Activated CD8-positive, alpha-beta T cell treated with anti-CD3 and anti-CD28 coated beads, Interleukin-2, amount 10 ng/mL, durations not matched to agents 7 days and 5 days (primary cell): ENCODE results near the gene AWAT1. TPM values are rescaled to one million over a fixed set of nuclear protein-coding genes. Genes with fewer than 3 reads are reported as not detected.
"Not testable (repeated sequence)": the region's sequence is repeated elsewhere in the genome, so short reads cannot be mapped to it uniquely, and the experiment has no call there.

Source experiments
- ATAC-seq: fragments of 150-1000 bp; cut with Tn5 transposase; one replicate; pipeline ENCODE4 v1.10.0; 2021; ENCODE audit warnings: moderate library complexity
- CTCF ChIA-PET: fragments of 350-600 bp; sonication (Branson Sonifier 250); formaldehyde crosslinking; loops from one replicate; lab custom pipeline; 2021; ENCODE audit warnings: antibody characterized with exemption; lab: Charles Lee
- POLR2A ChIA-PET: fragments of 350-600 bp; sonication (Branson Sonifier 250); formaldehyde crosslinking; loops from one replicate; lab custom pipeline; 2021; ENCODE audit warnings: antibody characterized with exemption; lab: Charles Lee
- DNase-seq: peaks from one replicate; pipeline ENCODE4 v3.0.0-alpha.2; 2020
- H3K27ac Mint-ChIP-seq: one replicate; pipeline ENCODE4 v1.8.0; 2021; ENCODE audit warnings: mild to moderate bottlenecking, mixed read lengths
- H3K27me3 Mint-ChIP-seq: one replicate; pipeline ENCODE4 v1.8.0; 2021; ENCODE audit warnings: low read depth, mixed read lengths
- H3K36me3 Mint-ChIP-seq: one replicate; pipeline ENCODE4 v1.8.0; 2021; ENCODE audit warnings: low read depth, mixed read lengths
- H3K4me1 Mint-ChIP-seq: one replicate; pipeline ENCODE4 v1.8.0; 2021; ENCODE audit warnings: low read depth, mixed read lengths
- H3K4me3 Mint-ChIP-seq: one replicate; pipeline ENCODE4 v1.8.0; 2021; ENCODE audit warnings: mild to moderate bottlenecking, mixed read lengths
- H3K9me3 Mint-ChIP-seq: one replicate; pipeline ENCODE4 v1.8.0; 2022; ENCODE audit warnings: mixed read lengths; ENCODE audit not compliant: insufficient read depth
- total RNA-seq, 2 experiments: library from RNA; stranded (reverse); gene quantifications; one replicate each; pipeline ENCODE4 v1.2.3, GENCODE V29; 2021

The AWAT1 gene
- total RNA-seq, 2 experiments from 2014 or later, result not detected

DNA sequence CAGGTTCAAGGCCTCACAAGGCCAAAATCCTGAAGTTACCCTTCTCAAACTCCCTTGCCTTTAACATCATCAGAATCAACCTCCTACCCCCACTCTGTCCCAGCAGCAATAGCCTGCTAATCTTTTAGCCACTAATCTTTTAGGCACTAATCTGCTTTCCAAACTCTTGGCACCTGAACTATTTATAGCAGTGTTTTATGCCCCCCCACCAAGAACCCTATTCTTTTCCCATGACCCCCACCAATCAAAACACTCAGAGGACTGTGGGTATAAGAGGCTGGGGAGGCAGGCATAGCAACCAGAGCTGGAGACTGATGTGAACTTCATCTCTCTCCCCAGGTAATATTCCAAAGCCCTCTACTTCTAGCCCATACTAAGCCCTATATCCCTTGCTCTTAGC, 33.6 kb downstream of the AWAT1 start, which contains the start of gene ARR3:
ARR3 (plus strand) TSS at position 301 of the 400 bp plus-strand sequence. CDS start 1,052 bp downstream, outside the sequence.
- Mint-ChIP-seq H3K4me1 (no peaks in the 10 kb centered on the region), H3K27me3 (peaks cover 2% of the 10 kb centered on the region), H3K4me3 (no peak within 1 kb of the TSS), H3K36me3 (no peaks in the 10 kb centered on the region), H3K27ac (no peak within 1 kb of the TSS), H3K9me3 (no peaks in the 10 kb centered on the region)
- ATAC-seq (no peak), DNase-seq (no peak)
- ChIA-PET POLR2A (no interaction called here), CTCF (no interaction called here)

DNA sequence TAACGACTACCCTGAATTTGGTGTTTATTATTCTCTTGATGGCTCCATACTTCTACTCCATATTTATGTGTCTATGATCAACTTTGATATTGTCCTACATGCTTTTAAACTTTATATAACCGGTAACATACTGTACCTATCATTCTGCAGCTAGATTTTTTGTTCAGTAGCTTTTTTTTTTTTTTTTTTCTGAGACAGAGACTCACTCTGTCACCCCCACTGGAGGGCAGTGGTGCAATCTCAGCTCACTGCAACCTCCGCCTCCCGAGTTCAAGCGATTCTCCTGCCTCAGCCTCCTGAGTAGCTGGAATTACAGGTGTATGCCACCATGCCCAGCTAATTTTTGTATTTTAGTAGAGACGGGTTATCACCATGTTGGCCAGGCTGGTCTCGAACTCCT, 39.6 kb downstream of the AWAT1 start:
- POLR2A ChIA-PET, H3K4me3 Mint-ChIP-seq, ATAC-seq, H3K27ac Mint-ChIP-seq, DNase-seq, H3K4me1 Mint-ChIP-seq, H3K9me3 Mint-ChIP-seq, H3K36me3 Mint-ChIP-seq, CTCF ChIA-PET, H3K27me3 Mint-ChIP-seq: not testable (repeated sequence)

DNA sequence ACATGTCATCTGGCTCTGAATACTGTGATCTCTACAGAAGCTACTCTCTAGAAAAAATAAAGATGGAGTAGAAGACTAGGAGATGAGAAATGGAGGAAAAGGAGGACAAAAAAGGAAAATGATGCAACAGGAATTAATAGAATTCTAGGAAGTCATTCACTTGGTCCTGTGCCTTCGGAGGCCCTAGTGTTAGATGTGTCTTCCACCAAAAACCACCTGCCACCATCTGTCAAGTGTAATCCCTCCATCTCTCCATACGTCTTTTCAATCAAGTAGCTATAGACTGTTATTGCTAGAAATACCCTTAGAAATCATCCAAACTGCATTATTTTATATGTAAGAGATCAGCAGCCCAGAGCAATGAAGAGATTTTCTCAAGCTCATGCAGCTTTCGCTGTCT, 44.6 kb downstream of the AWAT1 start:
- Mint-ChIP-seq H3K27me3 (no peaks in the 10 kb centered on the region), H3K36me3 (no peaks in the 10 kb centered on the region), H3K27ac (no peak overlapping the region), H3K4me1 (no peaks in the 10 kb centered on the region), H3K9me3 (no peaks in the 10 kb centered on the region), H3K4me3 (no peak overlapping the region)
- ATAC-seq, result no peak
- ChIA-PET POLR2A (no interaction called here), CTCF (no interaction called here)
- DNase-seq, result no peak

DNA sequence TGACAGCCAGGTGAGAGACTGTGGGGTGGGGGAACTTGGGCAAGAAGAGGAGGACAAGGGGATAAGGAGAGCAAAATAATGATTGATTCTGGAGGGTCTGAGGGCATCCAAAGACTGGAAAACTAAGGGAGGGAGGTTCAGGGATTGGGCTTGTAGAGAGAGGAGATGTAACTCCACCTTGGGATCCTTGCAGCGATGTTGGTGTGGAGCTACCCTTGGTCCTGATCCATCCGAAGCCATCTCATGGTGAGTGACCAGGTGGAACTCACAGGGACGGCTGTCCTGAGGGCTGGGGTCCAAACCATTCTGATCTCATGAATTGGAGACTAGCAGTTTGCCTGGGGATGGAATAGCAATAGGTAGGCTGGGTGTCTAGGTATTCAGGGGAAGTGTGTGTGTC, 46.1 kb downstream of the AWAT1 start:
- DNase-seq (no peak), ATAC-seq (no peak)
- Mint-ChIP-seq H3K9me3 (no peaks in the 10 kb centered on the region), H3K4me3 (no peak overlapping the region), H3K36me3 (peaks cover 2% of the 10 kb centered on the region), H3K27ac (no peak overlapping the region), H3K4me1 (no peaks in the 10 kb centered on the region), H3K27me3 (no peaks in the 10 kb centered on the region)
- ChIA-PET CTCF (no interaction called here), POLR2A (no interaction called here)

DNA sequence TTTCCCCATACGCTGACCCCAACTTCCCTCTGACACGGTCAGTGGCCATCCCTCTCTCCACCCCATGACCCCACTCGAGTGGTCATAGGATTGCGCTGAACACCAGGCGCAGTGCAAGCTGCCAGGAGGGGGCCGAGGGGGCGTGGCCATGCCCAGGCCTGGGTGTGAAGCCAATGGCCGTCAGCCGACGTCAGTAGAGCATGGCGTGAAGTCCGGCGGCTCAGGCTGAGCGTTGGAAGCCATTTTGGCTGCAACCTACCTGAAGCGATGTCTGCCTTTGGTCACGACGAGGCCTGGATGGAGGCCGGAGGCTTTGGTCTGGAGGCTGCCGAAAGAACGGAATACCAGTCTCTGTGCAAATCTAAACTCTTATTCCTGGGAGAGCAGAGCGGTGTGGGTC, 47.5 kb downstream of the AWAT1 start, which contains the start of gene RAB41:
RAB41 (plus strand) TSS at position 222 of the 400 bp plus-strand sequence; CDS start at position 268, 46 bp downstream.
- no peaks in the 10 kb centered on the region for H3K9me3 Mint-ChIP-seq
- ChIA-PET POLR2A (no interaction called here), CTCF (no interaction called here)
- DNase-seq (no peak), ATAC-seq (no peak)
- no peak within 1 kb of the TSS for H3K27ac Mint-ChIP-seq
- peaks cover 13% of the 10 kb centered on the region for H3K36me3 Mint-ChIP-seq
- no peak within 1 kb of the TSS for H3K4me3 Mint-ChIP-seq
- H3K27me3 Mint-ChIP-seq, result no peaks in the 10 kb centered on the region
- H3K4me1 Mint-ChIP-seq, result no peaks in the 10 kb centered on the region

DNA sequence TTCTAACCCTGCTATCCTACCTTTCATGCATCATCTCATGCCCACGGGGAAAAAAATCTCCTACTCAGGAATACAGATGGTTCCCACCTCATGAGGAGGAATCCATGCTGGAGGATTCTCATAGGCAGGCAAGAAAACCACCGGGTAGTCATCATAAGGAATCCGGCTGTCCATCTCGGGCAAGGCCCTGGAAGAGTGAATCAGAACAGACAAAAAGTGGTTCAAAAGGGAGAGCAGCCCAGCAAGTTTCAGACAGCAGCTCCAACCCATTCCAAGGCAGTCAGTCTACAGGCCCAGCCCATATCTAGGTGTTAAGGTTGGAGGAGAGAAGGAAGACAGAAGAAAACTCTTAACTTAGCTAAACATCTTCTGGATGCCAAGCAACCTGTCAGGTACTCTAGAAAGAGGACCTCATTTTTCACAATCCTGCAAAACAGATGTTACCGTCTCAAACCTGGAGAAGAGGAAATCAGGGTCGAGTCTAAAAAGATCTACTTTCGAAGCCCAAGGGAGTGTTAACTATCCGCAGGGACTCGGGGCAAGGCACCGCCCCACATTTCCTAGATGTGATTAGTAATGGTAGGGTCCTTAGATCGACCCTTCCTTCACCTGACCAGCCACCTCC, 54.8 kb downstream of the AWAT1 start:
- H3K27me3 Mint-ChIP-seq, result no peaks in the 10 kb centered on the region
- H3K27ac Mint-ChIP-seq, result peak overlapping the region; percentile 94
- H3K4me3 Mint-ChIP-seq, result peak overlapping the region; percentile 94
- ChIA-PET POLR2A (interaction anchor here (0.7 to 2.1 kb wide), 5 partner anchors 10 to 893 kb away, joined by 3 to 7 read pairs (median 4); partner anchors contain the start of gene IGBP1), CTCF (no interaction called here)
- ATAC-seq, result no peak
- DNase-seq, result no peak
- peaks cover 30% of the 10 kb centered on the region for H3K4me1 Mint-ChIP-seq
- no peaks in the 10 kb centered on the region for H3K9me3 Mint-ChIP-seq
- peaks cover 45% of the 10 kb centered on the region for H3K36me3 Mint-ChIP-seq

Other genes with a start within 250 kb of the AWAT1 start
- not detected for gene AWAT2, start 184.7 kb upstream of the AWAT1 start, total RNA-seq
- not detected for gene OTUD6A, start 172.2 kb upstream of the AWAT1 start, total RNA-seq
- gene IGBP1, start 101.2 kb upstream of the AWAT1 start, total RNA-seq, result 10 to 100 TPM; 44.5 to 45.3 TPM
- not detected for gene DGAT2L6, start 57.2 kb upstream of the AWAT1 start, total RNA-seq
- under 1 TPM; 0.21 to 0.45 TPM for gene P2RY4, start 25.5 kb downstream of the AWAT1 start, total RNA-seq
- not detected for gene ARR3, start 33.7 kb downstream of the AWAT1 start, total RNA-seq
- not detected for gene RAB41, start 47.5 kb downstream of the AWAT1 start, total RNA-seq
- gene PDZD11, start 55.3 kb downstream of the AWAT1 start, total RNA-seq, result 10 to 100 TPM; 38.7 to 39.7 TPM
- 10 to 100 TPM; 41.3 to 44.3 TPM for gene KIF4A, start 55.4 kb downstream of the AWAT1 start, total RNA-seq
- under 1 TPM; 0.34 to 0.63 TPM for gene GDPD2, start 188.7 kb downstream of the AWAT1 start, total RNA-seq
- 10 to 100 TPM; 22.8 to 24.6 TPM for gene DLG3, start 210.2 kb downstream of the AWAT1 start, total RNA-seq